Measurements from ENCODE around the gene C20orf144.

GRCh38 chr20:33645396-33645795 is 16.7 kb upstream of the C20orf144 start:
- TF ChIP-seq FOXP2 (optimal IDR thresholded peaks at IDR 0.05; ENCODE audit: borderline replicate concordance, extremely low read depth, extremely low read length, insufficient read depth), result no peak
- TF ChIP-seq POLR2AphosphoS5 (IDR thresholded peaks at IDR 0.05; ENCODE audit: low read depth, low read length), result no peak
- TF ChIP-seq TAF1 (IDR thresholded peaks at IDR 0.05; ENCODE audit: borderline replicate concordance, insufficient read depth, low read length), result no peak
- TF ChIP-seq REST (IDR thresholded peaks at IDR 0.05; ENCODE audit: insufficient read depth in 1 of 2, low read depth in 2 of 2, low read length in 2 of 2), result no peak
- no peak for TF ChIP-seq SIN3A (IDR thresholded peaks at IDR 0.05; ENCODE audit: borderline replicate concordance, insufficient read depth, low read length)

All from PFSK-1 (cell line).